SK-N-DZ (cell line): ENCODE data around the gene ZNF334.

ENCODE experiments used
- DNase-seq: peaks from one replicate; pipeline ENCODE4 v3.0.0-alpha.2; 2015; ENCODE audit warnings: low spot score

The ZNF334 gene

GRCh38 chr20:46545827-46546138, 32.4 kb upstream of the ZNF334 start:
- no peak for DNase-seq

- no peak for DNase-seq
Measured at GRCh38 chr20:46545077-46545826, 31.9 kb upstream of the ZNF334 start.

GRCh38 chr20:46544576-46544975, 31.2 kb upstream of the ZNF334 start:
- DNase-seq: no peak

GRCh38 chr20:46543959-46544358, 30.6 kb upstream of the ZNF334 start:
- DNase-seq: no peak

GRCh38 chr20:46543033-46543432, 29.7 kb upstream of the ZNF334 start:
- no peak for DNase-seq

GRCh38 chr20:46541229-46541935, 28.0 kb upstream of the ZNF334 start:
- DNase-seq: no peak

- no peak for DNase-seq
Measured at GRCh38 chr20:46539113-46539512, 25.8 kb upstream of the ZNF334 start.

GRCh38 chr20:46530640-46531039, 17.3 kb upstream of the ZNF334 start:
- DNase-seq: no peak

- DNase-seq: no peak
Measured at GRCh38 chr20:46523696-46524328, 10.5 kb upstream of the ZNF334 start.

- no peak for DNase-seq
Measured at GRCh38 chr20:46523108-46523507, 9.7 kb upstream of the ZNF334 start.

- peak; percentile 69 for DNase-seq
Measured at GRCh38 chr20:46520976-46521579, 7.7 kb upstream of the ZNF334 start.

GRCh38 chr20:46520540-46520939, 7.2 kb upstream of the ZNF334 start:
- DNase-seq: no peak

GRCh38 chr20:46519471-46520068, 6.2 kb upstream of the ZNF334 start:
- no peak for DNase-seq

GRCh38 chr20:46509523-46509922, 3.8 kb downstream of the ZNF334 start:
- DNase-seq: no peak

GRCh38 chr20:46507760-46508407, 5.5 kb downstream of the ZNF334 start:
- DNase-seq: no peak

- no peak for DNase-seq
Measured at GRCh38 chr20:46505506-46505905, 7.9 kb downstream of the ZNF334 start.

- no peak for DNase-seq
Measured at GRCh38 chr20:46501961-46502360, 11.4 kb downstream of the ZNF334 start.

- DNase-seq: no peak
Measured at GRCh38 chr20:46501337-46501942, 11.9 kb downstream of the ZNF334 start.

- DNase-seq: no peak
Measured at GRCh38 chr20:46494077-46494476, 19.3 kb downstream of the ZNF334 start.

- no peak for DNase-seq
Measured at GRCh38 chr20:46491354-46491753, 22.0 kb downstream of the ZNF334 start.

- no peak for DNase-seq
Measured at GRCh38 chr20:46488451-46488850, 24.9 kb downstream of the ZNF334 start.
